Gastrocnemius medialis (tissue), 4 donors: ENCODE measurements around the gene ZMYM4.

ENCODE experiments used
- CTCF ChIP-seq, 5 experiments: fragments of 450-650 bp in 3 of 5; fragments of 200-600 bp in 2 of 5; sonication (generic) in 2 of 5; IDR thresholded peaks in 4 of 5; conservative IDR thresholded peaks in 1 of 5; 1 replicate in 4 of 5; 2 replicates in 1 of 5; pipeline ENCODE4 v1.5.1; 2016 to 2019; ENCODE audit warnings: antibody characterized with exemption in 5 of 5, mild to moderate bottlenecking in 3 of 5, moderate library complexity in 3 of 5
- POLR2A ChIP-seq, 2 donors: fragments of 450-650 bp; IDR thresholded peaks; one replicate each; pipeline ENCODE4 v1.6.1; 2017; ENCODE audit warnings: antibody characterized with exemption in 2 of 2, mild to moderate bottlenecking in 2 of 2, moderate library complexity in 2 of 2

- TF ChIP-seq CTCF (IDR thresholded peaks at IDR 0.05 in 4 of 5, conservative IDR thresholded peaks at IDR 0.05 in 1 of 5): no peak
- TF ChIP-seq POLR2A (IDR thresholded peaks at IDR 0.05): no peak
These were observed 167.6 kb downstream of the ZMYM4 start for GRCh38 chr1:35436078-35436477.
